Measurements from ENCODE around the gene ASPRV1. TPM values are rescaled to one million over a fixed set of nuclear protein-coding genes. Genes with fewer than 3 reads are reported as not detected.

The ASPRV1 gene
- total RNA-seq, 1 experiment from 2014 or later: 0.48 TPM

DNA sequence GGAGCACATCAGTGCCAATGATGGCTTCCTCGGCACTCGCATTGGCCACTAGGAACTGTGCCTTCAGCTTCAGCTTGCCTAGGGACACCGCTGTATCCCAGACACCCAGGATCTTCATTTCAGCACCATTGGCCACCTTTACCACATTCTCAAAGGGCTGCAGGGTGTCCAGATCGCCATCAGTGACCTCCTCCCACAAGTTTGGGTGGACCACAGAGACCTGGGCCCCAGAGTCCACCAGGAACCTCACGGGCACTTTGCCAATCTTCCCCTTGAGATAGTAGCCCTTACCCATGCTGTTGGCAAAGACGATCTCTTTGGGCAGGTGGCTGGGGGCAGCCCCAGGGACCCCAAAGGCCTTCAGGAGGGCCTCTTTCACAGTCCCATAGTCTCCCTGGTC lies 610 bp downstream of the ASPRV1 start:
- H3F3A ChIP-seq (ENCODE audit: insufficient read depth, low read depth): no peaks in the 10 kb centered on the region; the same call in 1 of the 2 replicates
- H3K4me3 ChIP-seq: no peak overlapping the region
- H3K4me1 ChIP-seq (replicated peaks; ENCODE audit: insufficient read depth): peaks cover 4% of the 10 kb centered on the region
- no peak overlapping the region for H3K27ac ChIP-seq
- H3K36me3 ChIP-seq (ENCODE audit: low read depth): no peaks in the 10 kb centered on the region
- ChIA-PET CTCF (no interaction called here), POLR2A (ENCODE audit: unreplicated experiment) (no interaction called here)
- BruUV-seq (replicated peaks): no TSS peak
- no peaks in the 10 kb centered on the region for H4K20me1 ChIP-seq (ENCODE audit: insufficient read depth)
- no peaks in the 10 kb centered on the region for H3K79me2 ChIP-seq (ENCODE audit: low read depth)
- H3K4me2 ChIP-seq: no peak overlapping the region
- intact Hi-C loops (cut with micrococcal nuclease; ENCODE audit: unreplicated experiment): no loop called here
- no peak for TF ChIP-seq EZH2 (IDR thresholded peaks at IDR 0.05; ENCODE audit: low read depth)
- TF ChIP-seq, protein P1, sequence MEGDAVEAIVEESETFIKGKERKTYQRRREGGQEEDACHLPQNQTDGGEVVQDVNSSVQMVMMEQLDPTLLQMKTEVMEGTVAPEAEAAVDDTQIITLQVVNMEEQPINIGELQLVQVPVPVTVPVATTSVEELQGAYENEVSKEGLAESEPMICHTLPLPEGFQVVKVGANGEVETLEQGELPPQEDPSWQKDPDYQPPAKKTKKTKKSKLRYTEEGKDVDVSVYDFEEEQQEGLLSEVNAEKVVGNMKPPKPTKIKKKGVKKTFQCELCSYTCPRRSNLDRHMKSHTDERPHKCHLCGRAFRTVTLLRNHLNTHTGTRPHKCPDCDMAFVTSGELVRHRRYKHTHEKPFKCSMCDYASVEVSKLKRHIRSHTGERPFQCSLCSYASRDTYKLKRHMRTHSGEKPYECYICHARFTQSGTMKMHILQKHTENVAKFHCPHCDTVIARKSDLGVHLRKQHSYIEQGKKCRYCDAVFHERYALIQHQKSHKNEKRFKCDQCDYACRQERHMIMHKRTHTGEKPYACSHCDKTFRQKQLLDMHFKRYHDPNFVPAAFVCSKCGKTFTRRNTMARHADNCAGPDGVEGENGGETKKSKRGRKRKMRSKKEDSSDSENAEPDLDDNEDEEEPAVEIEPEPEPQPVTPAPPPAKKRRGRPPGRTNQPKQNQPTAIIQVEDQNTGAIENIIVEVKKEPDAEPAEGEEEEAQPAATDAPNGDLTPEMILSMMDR (conservative IDR thresholded peaks at IDR 0.05): no peak
- H2AFZ ChIP-seq: no peak overlapping the region
- no peaks in the 10 kb centered on the region for H3K9me3 ChIP-seq (ENCODE audit: insufficient read depth, low read depth)
- no peaks in the 10 kb centered on the region for H3K27me3 ChIP-seq (ENCODE audit: insufficient read depth, low read depth)
- no peak for DNase-seq
- no peaks in the 10 kb centered on the region for H3K9me2 ChIP-seq (ENCODE audit: insufficient read depth)

DNA sequence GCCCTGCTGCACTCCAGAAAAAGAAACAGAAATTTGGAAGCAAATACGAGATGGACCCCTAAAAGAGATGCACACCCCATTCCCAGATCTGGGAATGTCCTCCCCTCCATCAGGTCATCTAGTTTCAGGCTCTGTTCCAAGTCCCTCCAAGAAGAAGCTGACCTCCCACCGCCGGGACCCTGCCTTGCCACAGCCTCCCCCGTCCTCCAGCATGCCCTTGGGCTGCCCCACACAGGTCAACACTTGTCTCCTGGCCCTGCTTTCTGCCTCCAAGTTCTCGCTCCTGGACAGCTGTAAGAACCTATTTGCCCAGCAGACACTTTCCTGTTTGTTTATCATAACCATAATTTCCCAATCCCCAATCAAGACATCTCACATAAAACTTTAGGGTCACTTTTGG lies 2.0 kb downstream of the ASPRV1 start:
- H3K4me2 ChIP-seq: no peak overlapping the region
- BruUV-seq (replicated peaks): no TSS peak
- H3K36me3 ChIP-seq (ENCODE audit: low read depth): no peaks in the 10 kb centered on the region
- H3K9me3 ChIP-seq (ENCODE audit: insufficient read depth, low read depth): no peaks in the 10 kb centered on the region
- no peaks in the 10 kb centered on the region for H3K4me1 ChIP-seq (replicated peaks; ENCODE audit: insufficient read depth)
- H3F3A ChIP-seq (ENCODE audit: insufficient read depth, low read depth): no peaks in the 10 kb centered on the region; the same call in 1 of the 2 replicates
- TF ChIP-seq, protein P1 (conservative IDR thresholded peaks at IDR 0.05): no peak
- no peak for TF ChIP-seq EZH2 (IDR thresholded peaks at IDR 0.05; ENCODE audit: low read depth)
- intact Hi-C loops (cut with micrococcal nuclease; ENCODE audit: unreplicated experiment): no loop called here
- POLR2A ChIA-PET (ENCODE audit: unreplicated experiment): no interaction called here
- CTCF ChIA-PET: no interaction called here
- no peak for DNase-seq
- H3K27ac ChIP-seq: no peak overlapping the region
- no peaks in the 10 kb centered on the region for H3K27me3 ChIP-seq (ENCODE audit: insufficient read depth, low read depth)
- no peak overlapping the region for H2AFZ ChIP-seq
- H4K20me1 ChIP-seq (ENCODE audit: insufficient read depth): no peaks in the 10 kb centered on the region
- no peaks in the 10 kb centered on the region for H3K79me2 ChIP-seq (ENCODE audit: low read depth)
- H3K9me2 ChIP-seq (ENCODE audit: insufficient read depth): no peaks in the 10 kb centered on the region
- H3K4me3 ChIP-seq: no peak overlapping the region

DNA sequence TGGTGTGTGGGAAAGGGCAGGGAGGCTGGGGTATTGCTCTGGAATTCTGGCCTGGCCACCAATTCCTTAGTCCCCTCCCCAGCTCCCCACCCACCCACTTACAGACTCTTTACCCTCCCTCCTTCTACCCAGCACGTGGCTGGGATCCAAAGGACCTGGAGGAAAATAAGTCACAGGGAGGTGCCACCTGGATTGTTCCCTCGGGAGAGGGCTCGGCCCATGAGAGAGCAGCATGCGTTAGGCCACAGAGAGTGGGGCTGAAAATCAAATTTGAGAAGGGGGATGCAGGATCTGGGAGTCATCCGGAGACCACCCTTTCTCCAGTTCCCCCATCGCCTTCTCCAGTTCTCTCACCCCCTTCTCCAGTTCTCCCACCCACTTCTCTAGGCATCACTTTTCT lies 3.0 kb downstream of the ASPRV1 start:
- no peaks in the 10 kb centered on the region for H3K9me2 ChIP-seq (ENCODE audit: insufficient read depth)
- no TSS peak for BruUV-seq (replicated peaks)
- intact Hi-C loops (cut with micrococcal nuclease; ENCODE audit: unreplicated experiment): no loop called here
- no peaks in the 10 kb centered on the region for H3K4me1 ChIP-seq (replicated peaks; ENCODE audit: insufficient read depth)
- no peak overlapping the region for H3K4me3 ChIP-seq
- TF ChIP-seq EZH2 (IDR thresholded peaks at IDR 0.05; ENCODE audit: low read depth): no peak
- TF ChIP-seq, protein P1 (conservative IDR thresholded peaks at IDR 0.05): no peak
- no peaks in the 10 kb centered on the region for H3K9me3 ChIP-seq (ENCODE audit: insufficient read depth, low read depth)
- DNase-seq: no peak
- H3K27ac ChIP-seq: no peak overlapping the region
- ChIA-PET CTCF (no interaction called here), POLR2A (ENCODE audit: unreplicated experiment) (no interaction called here)
- no peaks in the 10 kb centered on the region; the same call in 1 of the 2 replicates for H3F3A ChIP-seq (ENCODE audit: insufficient read depth, low read depth)
- no peak overlapping the region for H2AFZ ChIP-seq
- H3K4me2 ChIP-seq: no peak overlapping the region
- no peaks in the 10 kb centered on the region for H3K36me3 ChIP-seq (ENCODE audit: low read depth)
- H3K27me3 ChIP-seq (ENCODE audit: insufficient read depth, low read depth): no peaks in the 10 kb centered on the region
- H4K20me1 ChIP-seq (ENCODE audit: insufficient read depth): no peaks in the 10 kb centered on the region
- no peaks in the 10 kb centered on the region for H3K79me2 ChIP-seq (ENCODE audit: low read depth)
